GM18508 (cell line): ENCODE data around the gene MTHFD1.
A peak's percentile ranks its signal among the peaks of the same experiment; 100 is the strongest.

Source experiments
- ATAC-seq: cut with Tn5 transposase; IDR thresholded peaks from one replicate; pipeline ENCODE4 v1.9.1; 2021; ENCODE audit warnings: moderate number of reproducible peaks; ENCODE audit not compliant: insufficient read depth, unreplicated experiment

Gene MTHFD1

GRCh38 chr14:64478634-64479250 lies 90.6 kb downstream of the MTHFD1 start:
- ATAC-seq, result no peak

GRCh38 chr14:64488590-64489099 lies 100.5 kb downstream of the MTHFD1 start:
- no peak for ATAC-seq

GRCh38 chr14:64491637-64492036 lies 103.5 kb downstream of the MTHFD1 start:
- ATAC-seq, result no peak

GRCh38 chr14:64493455-64493854 lies 105.3 kb downstream of the MTHFD1 start:
- ATAC-seq, result no peak

- no peak for ATAC-seq
Observed at GRCh38 chr14:64495252-64495651, 107.1 kb downstream of the MTHFD1 start.

- ATAC-seq, result no peak
Observed at GRCh38 chr14:64496764-64497163, 108.6 kb downstream of the MTHFD1 start.

GRCh38 chr14:64500088-64500487 lies 111.9 kb downstream of the MTHFD1 start:
- ATAC-seq, result no peak

- no peak for ATAC-seq
Observed at GRCh38 chr14:64501411-64502171, 113.4 kb downstream of the MTHFD1 start.

- no peak for ATAC-seq
Observed at GRCh38 chr14:64502456-64502855, 114.3 kb downstream of the MTHFD1 start.

- ATAC-seq, result no peak
Observed at GRCh38 chr14:64502887-64503433, 114.8 kb downstream of the MTHFD1 start.

- peak; percentile 48 for ATAC-seq
Observed at GRCh38 chr14:64503434-64504309, 115.5 kb downstream of the MTHFD1 start, which contains the start of gene ZBTB25. TSS of gene ZBTB25 (minus strand) at chr14:64503838. CDS start at chr14:64490533, 13,305 bp downstream.

GRCh38 chr14:64504310-64504896 lies 116.2 kb downstream of the MTHFD1 start, which contains the start of gene ZBTB1:
TSS of gene ZBTB1 (plus strand) at chr14:64504770. CDS start at chr14:64521505, 16,735 bp downstream.
- no peak for ATAC-seq

GRCh38 chr14:64504897-64505794 lies 117.0 kb downstream of the MTHFD1 start:
- no peak for ATAC-seq

- no peak for ATAC-seq
Observed at GRCh38 chr14:64506721-64507120, 118.6 kb downstream of the MTHFD1 start.

GRCh38 chr14:64507376-64508156 lies 119.4 kb downstream of the MTHFD1 start:
- ATAC-seq, result no peak

- ATAC-seq, result no peak
Observed at GRCh38 chr14:64508215-64508776, 120.1 kb downstream of the MTHFD1 start.

- no peak for ATAC-seq
Observed at GRCh38 chr14:64509036-64509435, 120.9 kb downstream of the MTHFD1 start.
